Stimulated activated CD4-positive, alpha-beta T cell treated with anti-CD3 and anti-CD28 coated beads, Interleukin-1b, Interleukin-23, amount 100 ng/mL, for 4 hours (primary cell): Measurements from ENCODE around the gene KIF2A.

Experiments
- DNase-seq, 2 donors: peaks; one replicate each; pipeline ENCODE4 v3.0.0-alpha.2; 2020; ENCODE audit warnings: low read depth in 2 of 2

Gene KIF2A

GRCh38 chr5:62305715-62306322 is at the start of gene KIF2A:
TSS of gene KIF2A (plus strand) at chr5:62306206. CDS start at chr5:62306473, 267 bp downstream.
- peak; percentile 87 to 88 for DNase-seq

GRCh38 chr5:62257020-62257367 is 49.0 kb upstream of the KIF2A start:
- DNase-seq: no peak

DNA sequence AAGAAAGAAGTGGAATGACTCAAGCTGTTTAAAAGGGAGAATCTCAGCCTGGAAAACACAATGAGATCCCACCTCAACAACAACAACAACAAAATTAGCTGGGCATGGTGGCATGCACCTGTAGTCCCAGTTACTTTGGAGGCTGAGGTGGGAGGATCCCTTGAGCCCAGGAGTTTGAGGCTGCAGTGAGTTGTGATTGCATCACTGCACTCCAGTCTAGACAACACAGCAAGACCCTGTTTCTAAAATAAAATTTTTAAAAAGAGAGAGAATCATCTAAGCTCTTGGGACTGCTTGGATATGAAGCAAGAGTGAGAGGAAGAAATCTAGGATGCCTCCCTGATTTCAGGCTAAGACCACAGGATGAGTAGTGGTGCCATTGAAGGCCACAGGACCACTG is 47.4 kb upstream of the KIF2A start:
- no peak for DNase-seq

DNA sequence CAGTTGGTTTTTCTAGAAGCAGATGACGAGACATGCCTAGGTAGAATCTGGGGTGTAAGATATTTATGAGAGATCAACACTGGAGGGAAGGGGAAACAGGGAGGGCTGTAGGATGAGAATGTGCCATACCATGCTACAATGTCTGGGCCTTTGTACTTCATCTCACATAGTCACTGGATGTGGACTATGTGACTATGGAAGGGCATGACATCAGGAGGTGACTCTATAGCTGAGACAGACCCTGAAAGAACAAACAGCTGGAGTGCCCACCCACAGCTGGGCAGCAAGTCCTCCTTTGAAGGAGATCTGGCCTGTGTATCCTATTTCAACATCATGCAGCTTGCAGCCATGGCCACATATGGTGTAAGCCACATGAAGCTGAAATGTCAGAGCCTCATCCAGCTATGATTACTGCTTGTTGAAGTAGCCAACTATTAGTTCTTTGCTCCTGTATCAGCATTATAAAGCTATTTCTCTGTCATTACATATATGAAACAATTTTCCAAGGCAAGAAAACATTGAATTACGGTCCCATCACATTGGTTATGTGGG is 46.2 kb upstream of the KIF2A start:
- DNase-seq: no peak

GRCh38 chr5:62260513-62260912 is 45.5 kb upstream of the KIF2A start:
- DNase-seq: no peak

GRCh38 chr5:62263401-62263800 is 42.6 kb upstream of the KIF2A start:
- no peak for DNase-seq

GRCh38 chr5:62265648-62266112 is 40.3 kb upstream of the KIF2A start:
- no peak for DNase-seq

GRCh38 chr5:62266573-62266972 is 39.4 kb upstream of the KIF2A start:
- DNase-seq: no peak

GRCh38 chr5:62268234-62268633 is 37.8 kb upstream of the KIF2A start:
- no peak for DNase-seq

DNA sequence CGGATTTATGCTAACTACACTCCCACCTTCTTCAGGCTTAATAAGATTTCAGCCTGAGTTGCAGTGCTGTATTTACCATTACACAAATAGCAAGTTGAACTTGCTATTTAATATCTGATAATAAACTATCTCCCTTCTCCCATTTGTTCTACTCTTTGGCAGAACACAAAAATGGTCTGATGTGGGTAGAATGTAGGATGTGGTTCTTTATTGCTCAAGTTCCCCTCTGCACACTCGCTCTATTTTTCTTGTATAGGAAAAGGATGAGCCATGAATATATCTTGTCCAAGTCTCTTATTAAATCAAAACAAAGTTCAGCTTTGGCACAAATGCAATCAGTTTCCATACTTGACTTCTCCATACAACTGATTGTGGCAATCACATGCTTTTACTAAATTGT is 37.2 kb upstream of the KIF2A start:
- no peak for DNase-seq

DNA sequence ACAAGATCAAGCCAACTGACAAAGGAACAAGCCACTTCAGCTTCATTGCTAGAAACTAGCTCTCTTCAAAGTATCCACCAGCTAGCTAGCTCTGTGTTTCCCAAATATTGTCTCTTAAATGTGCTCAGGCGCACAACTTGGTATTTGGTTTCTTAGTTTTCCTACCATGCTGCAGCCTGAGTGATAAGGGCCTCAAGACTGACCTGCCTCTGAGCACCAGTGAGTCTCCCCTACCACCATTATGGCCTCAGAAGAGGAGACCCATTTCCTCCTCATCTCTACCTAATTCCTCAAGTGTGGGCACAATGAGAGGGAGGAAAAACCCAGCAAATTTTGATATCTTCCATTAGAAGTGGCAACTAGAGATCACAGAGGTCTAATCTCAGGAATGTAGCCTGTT is 34.6 kb upstream of the KIF2A start:
- no peak for DNase-seq

DNA sequence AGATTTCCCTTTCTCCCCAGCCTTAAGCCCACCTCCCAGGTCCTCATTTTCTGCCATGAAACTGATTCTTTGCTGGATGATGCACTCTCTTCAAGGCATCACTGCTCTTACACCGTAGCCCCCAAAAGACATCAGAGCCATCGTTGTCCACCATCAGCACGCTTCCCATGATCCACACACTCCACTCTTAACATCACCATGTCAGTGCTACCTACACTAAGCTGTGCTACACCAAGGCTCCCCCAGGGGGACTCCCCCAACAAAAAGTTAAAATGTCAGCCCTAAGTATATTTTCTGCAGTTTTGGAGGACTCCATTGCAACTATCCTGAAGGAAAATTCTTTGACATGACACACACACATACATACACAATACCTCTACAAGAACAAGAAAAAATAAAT is 34.1 kb upstream of the KIF2A start:
- no peak for DNase-seq

DNA sequence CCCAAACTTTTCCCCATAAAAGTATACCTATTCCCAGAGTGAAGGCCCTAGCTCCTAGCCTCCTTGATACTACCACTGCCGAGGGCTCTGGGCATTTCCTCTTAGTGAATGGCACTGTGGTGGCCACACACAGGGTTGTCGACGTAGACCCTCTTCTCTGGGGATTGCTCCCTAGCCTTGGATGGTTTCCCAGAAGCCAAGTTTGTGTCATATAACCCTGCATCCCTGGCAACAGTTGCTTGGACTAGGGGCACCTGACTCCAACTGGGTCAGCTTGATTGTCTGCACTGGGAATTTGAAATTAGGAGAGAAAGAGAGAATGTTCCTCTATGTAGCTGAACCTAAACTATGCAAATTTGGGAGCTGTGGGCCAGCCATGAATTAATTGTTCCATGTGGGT is 32.3 kb upstream of the KIF2A start:
- no peak for DNase-seq

GRCh38 chr5:62275581-62275980 is 30.4 kb upstream of the KIF2A start:
- no peak for DNase-seq

GRCh38 chr5:62281411-62281810 is 24.6 kb upstream of the KIF2A start:
- no peak for DNase-seq

DNA sequence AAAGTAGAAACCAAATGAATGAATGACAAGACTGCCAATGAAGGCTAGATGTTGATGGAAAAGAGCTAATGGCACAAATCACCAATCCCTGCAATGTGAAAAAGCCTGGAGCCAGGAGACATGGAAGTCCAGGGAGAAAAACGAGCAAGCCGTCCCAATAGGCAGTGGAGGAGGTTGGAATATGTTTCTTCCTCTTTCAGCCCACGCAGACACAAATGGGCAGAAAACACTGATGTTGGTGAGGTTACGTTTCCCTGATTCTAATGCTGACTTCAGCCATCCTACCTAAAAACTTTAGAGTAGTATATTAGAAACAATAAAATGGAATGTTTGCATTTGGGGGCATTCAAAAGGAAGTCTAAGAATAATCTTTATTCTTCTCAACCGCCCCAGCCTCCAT is 23.9 kb upstream of the KIF2A start:
- no peak for DNase-seq

DNA sequence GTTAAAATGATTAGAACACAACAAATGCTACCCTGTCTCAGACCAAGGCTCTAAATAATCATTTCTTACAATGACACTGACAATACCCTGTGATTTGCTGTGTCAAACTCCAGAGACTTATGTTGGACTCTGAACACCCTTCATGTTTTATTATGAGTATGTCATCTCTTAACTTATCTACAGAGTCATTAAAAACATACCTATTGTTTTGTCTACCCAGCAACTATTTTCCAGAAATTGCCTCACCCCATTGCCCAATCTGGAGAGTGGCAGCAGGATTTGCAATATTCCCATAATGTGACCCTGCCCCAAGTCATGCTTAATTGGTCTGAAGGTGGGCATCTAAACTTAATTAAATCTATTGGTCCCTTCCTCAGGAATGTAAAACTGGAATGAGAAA is 23.0 kb upstream of the KIF2A start:
- no peak for DNase-seq

DNA sequence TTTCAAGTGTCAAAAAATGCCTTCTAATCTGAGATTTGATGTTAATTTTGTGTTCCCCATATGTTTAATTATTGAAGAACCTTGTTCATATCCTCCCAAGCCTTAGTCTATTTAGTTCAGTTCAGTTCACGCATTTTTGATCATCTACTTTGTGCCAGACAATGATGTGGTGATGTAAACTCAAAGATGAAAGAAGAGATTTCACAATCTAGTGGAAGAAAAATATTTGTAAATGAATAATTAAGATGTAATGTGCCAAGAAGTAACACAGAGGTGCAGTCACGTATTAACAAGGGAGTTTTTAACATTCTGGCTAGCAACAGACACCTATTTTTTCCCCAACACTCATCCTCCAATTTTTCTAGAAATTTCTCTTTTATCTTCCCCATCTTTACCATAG is 22.1 kb upstream of the KIF2A start:
- DNase-seq: no peak

GRCh38 chr5:62284946-62285891 is 20.8 kb upstream of the KIF2A start:
- peak; percentile 25 to 54 for DNase-seq

DNA sequence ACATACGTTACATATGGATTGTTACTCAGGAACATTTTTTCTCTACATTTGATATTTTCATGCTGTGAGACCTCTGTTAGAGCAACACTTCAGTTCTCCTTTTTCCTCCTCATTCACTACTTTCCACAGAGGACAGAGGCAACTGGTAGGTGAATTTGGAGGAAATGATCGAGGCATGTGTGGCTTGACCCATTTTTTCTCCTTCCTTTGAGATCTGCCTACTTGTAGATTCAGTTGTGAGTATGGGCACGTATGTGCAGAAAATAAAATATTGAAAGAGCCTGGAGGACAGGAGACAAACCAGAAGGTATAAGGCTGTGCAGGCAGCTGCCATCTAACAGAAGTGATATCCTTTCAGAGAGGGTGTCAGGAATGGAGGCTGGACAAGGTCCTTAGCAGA is 19.2 kb upstream of the KIF2A start:
- DNase-seq: no peak

DNA sequence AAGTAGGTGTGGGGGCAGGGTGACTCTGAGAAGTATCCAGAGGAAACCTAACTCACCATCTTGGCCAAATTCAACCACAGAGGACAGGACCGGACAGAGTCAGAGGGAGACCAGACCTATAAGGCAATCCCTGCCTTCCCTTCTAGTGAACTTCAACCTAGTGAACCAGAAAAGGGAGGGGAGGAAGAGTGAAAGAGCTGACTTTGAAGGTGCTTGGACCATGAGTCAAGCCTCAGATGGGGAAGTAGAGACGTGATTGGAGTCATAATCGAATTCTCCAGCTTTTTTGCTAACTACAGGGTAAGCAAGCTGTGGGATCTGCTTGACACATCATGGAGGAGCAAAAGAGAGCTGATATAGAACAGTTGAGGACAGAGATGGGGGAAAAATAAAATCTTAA is 18.8 kb upstream of the KIF2A start:
- DNase-seq: no peak

DNA sequence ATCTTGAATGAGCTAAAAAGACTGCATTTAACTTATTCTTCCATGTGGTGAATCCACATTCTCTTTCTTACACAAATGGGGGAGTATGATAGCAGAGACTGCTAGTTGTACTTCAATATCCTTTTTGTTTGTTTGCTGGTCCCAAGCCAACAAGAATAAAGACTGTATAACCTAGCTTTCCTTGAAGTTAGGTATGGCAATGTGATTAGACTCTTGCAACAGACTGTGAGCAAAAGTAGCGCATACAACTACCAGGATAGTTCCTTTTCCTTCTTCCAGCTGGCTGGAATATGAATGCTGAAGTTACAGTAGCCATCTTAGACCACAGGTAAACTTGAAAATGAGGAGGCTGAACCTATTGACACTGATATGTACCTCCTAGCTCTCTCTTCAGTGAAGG is 17.9 kb upstream of the KIF2A start:
- DNase-seq: no peak

DNA sequence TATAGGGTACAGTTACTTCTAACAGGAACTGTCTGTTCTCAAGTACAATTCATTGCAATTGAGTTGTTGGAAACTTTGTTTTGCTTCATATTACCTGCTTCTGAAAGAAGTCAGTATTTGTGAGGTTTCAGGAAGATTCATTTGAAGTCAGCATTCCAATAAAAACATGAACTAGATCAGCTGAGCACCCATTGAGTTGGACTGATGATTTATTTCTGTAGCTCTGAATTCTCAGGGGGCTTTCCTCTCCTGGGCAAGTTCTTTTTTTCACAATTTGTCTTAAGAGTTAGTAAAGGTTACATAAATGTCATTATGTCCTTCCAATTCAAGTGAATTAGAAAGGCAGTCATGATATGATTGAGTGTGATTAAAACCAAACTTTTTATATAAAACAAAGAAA is 16.2 kb upstream of the KIF2A start:
- DNase-seq: no peak
